H1 (cell line): ENCODE results near the gene CD200R1L. TPM values are rescaled to one million over a fixed set of nuclear protein-coding genes. Genes with fewer than 3 reads are reported as not detected.

ENCODE experiments used
- CTCF ChIA-PET: fragments of 300-600 bp; sonication (Branson Sonifier 250); formaldehyde crosslinking; loops from one replicate; lab custom pipeline; 2021; ENCODE audit not compliant: partially characterized antibody; lab: Charles Lee
- POLR2A ChIA-PET: fragments of 300-600 bp; sonication (Branson Sonifier 250); formaldehyde crosslinking; loops from one replicate; lab custom pipeline; 2021; ENCODE audit warnings: inconsistent platforms; ENCODE audit not compliant: partially characterized antibody; lab: Charles Lee
- DNase-seq, 2 experiments: peaks; one replicate each; pipeline versions ENCODE4 v3.0.0 to v3.0.0-alpha.2; 2010 to 2022; ENCODE audit warnings: low spot score in 2 of 2, low read depth in 1 of 2, mixed read lengths in 1 of 2
- FAIRE-seq: peaks from 2 replicates; lab custom pipeline; 2011; peaks lifted over from hg19 to GRCh38; lab: Jason Lieb, UNC
- H2AFZ ChIP-seq: 2 replicates; pipeline ENCODE4 v1.8.1; 2012; ENCODE audit warnings: low read length, inconsistent platforms
- H2AK5ac ChIP-seq: 2 replicates; pipeline ENCODE4 v1.6.1; 2013; ENCODE audit warnings: low read depth, low read length
- H2BK120ac ChIP-seq: replicated peaks from 2 replicates; pipeline ENCODE3; 2013; ENCODE audit warnings: low read depth, low read length, inconsistent platforms
- H2BK12ac ChIP-seq: 2 replicates; pipeline ENCODE4 v1.6.1; 2013; ENCODE audit warnings: low read depth, low read length
- H2BK15ac ChIP-seq: 2 replicates; pipeline ENCODE4 v1.6.1; 2013; ENCODE audit warnings: low read length
- H2BK20ac ChIP-seq: 2 replicates; pipeline ENCODE4 v1.6.1; 2013; ENCODE audit warnings: low read length
- H2BK5ac ChIP-seq: 2 replicates; pipeline ENCODE4 v1.6.1; 2013; ENCODE audit warnings: low read depth, low read length
- H3K14ac ChIP-seq: 2 replicates; pipeline ENCODE4 v1.6.1; 2013; ENCODE audit warnings: inconsistent platforms; ENCODE audit not compliant: insufficient read length
- H3K18ac ChIP-seq: 2 replicates; pipeline ENCODE4 v1.6.1; 2013; ENCODE audit warnings: low read length; ENCODE audit errors: extremely low read depth
- H3K23ac ChIP-seq: 2 replicates; pipeline ENCODE4 v1.6.1; 2013; ENCODE audit warnings: inconsistent platforms; ENCODE audit not compliant: insufficient read length
- H3K23me2 ChIP-seq: 2 replicates; pipeline ENCODE4 v1.6.1; 2013; ENCODE audit warnings: low read depth, low read length
- H3K27ac ChIP-seq: 2 replicates; pipeline ENCODE4 v1.6.1; 2011; ENCODE audit warnings: low read depth, low read length, inconsistent platforms
- H3K27me3 ChIP-seq, 4 experiments: replicated peaks in 1 of 4; 1 replicate in 1 of 4; 2 replicates in 3 of 4; pipeline versions ENCODE4 v1.6.1 to v1.8.1; 2011 to 2013; ENCODE audit warnings: low read length in 3 of 4, mild to moderate bottlenecking in 3 of 4, inconsistent platforms in 2 of 4, mixed read lengths in 2 of 4, moderate library complexity in 1 of 4; ENCODE audit not compliant: control insufficient read depth in 3 of 4, insufficient read depth in 3 of 4; ENCODE audit errors: extremely low read depth in 1 of 4
- H3K36me3 ChIP-seq, 4 experiments: 2 replicates each; pipeline versions ENCODE4 v1.6.1 to v1.8.1; 2011 to 2013; ENCODE audit warnings: mild to moderate bottlenecking in 4 of 4, low read length in 3 of 4, moderate library complexity in 2 of 4, control low read depth in 1 of 4, inconsistent platforms in 1 of 4; ENCODE audit not compliant: insufficient read depth in 4 of 4, control insufficient read depth in 2 of 4
- H3K4ac ChIP-seq: replicated peaks from 2 replicates; pipeline ENCODE3; 2013; ENCODE audit warnings: low read length, low read depth, mixed read lengths, inconsistent platforms; ENCODE audit not compliant: insufficient read length
- H3K4me1 ChIP-seq, 4 experiments: replicated peaks in 1 of 4; 1 replicate in 1 of 4; 2 replicates in 3 of 4; pipeline versions ENCODE4 v1.6.1 to v1.8.1; 2011 to 2013; ENCODE audit warnings: low read length in 3 of 4, inconsistent platforms in 2 of 4, mixed read lengths in 1 of 4; ENCODE audit not compliant: insufficient read depth in 4 of 4, control insufficient read depth in 3 of 4
- H3K4me2 ChIP-seq, 2 experiments: 2 replicates each; pipeline versions ENCODE4 v1.6.1 to v1.8.1; 2011 to 2013; ENCODE audit warnings: low read depth in 2 of 2, low read length in 2 of 2, control low read depth in 1 of 2, inconsistent platforms in 1 of 2, mild to moderate bottlenecking in 1 of 2; ENCODE audit not compliant: insufficient read depth in 1 of 2
- H3K4me3 ChIP-seq, 4 experiments: fragments of 200-600, 300-600 bp in 1 of 4; sonication (generic), shearing (Covaris generic), sonication (Bioruptor Twin) in 1 of 4; 2 replicates each; pipeline versions ENCODE4 v1.5.1 to v1.8.1; 2011 to 2016; ENCODE audit warnings: low read length in 4 of 4, low read depth in 3 of 4, control low read depth in 2 of 4, inconsistent platforms in 2 of 4, mild to moderate bottlenecking in 2 of 4, mixed read lengths in 1 of 4, moderate library complexity in 1 of 4; ENCODE audit not compliant: insufficient read depth in 2 of 4; ENCODE audit errors: extremely low read depth in 1 of 4
- H3K56ac ChIP-seq: replicated peaks from 2 replicates; pipeline ENCODE3; 2013; ENCODE audit warnings: low read depth, mild to moderate bottlenecking, mixed read lengths, low read length, inconsistent platforms; ENCODE audit not compliant: insufficient read length
- H3K79me1 ChIP-seq: 2 replicates; pipeline ENCODE4 v1.6.1; 2013; ENCODE audit warnings: low read depth, low read length, control low read depth
- H3K79me2 ChIP-seq, 2 experiments: 2 replicates each; pipeline versions ENCODE4 v1.6.1 to v1.8.1; 2012 to 2013; ENCODE audit warnings: low read length in 2 of 2, mild to moderate bottlenecking in 2 of 2, inconsistent platforms in 1 of 2; ENCODE audit not compliant: insufficient read depth in 2 of 2, control insufficient read depth in 1 of 2
- H3K9ac ChIP-seq, 4 experiments: replicated peaks in 1 of 4; 1 replicate in 1 of 4; 2 replicates in 3 of 4; pipeline versions ENCODE4 v1.6.1 to v1.8.1; 2011 to 2013; ENCODE audit warnings: low read depth in 3 of 4, low read length in 3 of 4, control low read depth in 2 of 4, mild to moderate bottlenecking in 2 of 4, moderate library complexity in 2 of 4, inconsistent platforms in 1 of 4; ENCODE audit errors: extremely low read depth in 1 of 4
- H3K9me3 ChIP-seq, 2 experiments: 2 replicates each; pipeline versions ENCODE4 v1.6.1 to v1.8.1; 2012 to 2013; ENCODE audit warnings: mild to moderate bottlenecking in 2 of 2, moderate library complexity in 2 of 2, control low read depth in 1 of 2, inconsistent platforms in 1 of 2, low read depth in 1 of 2, low read length in 1 of 2, mixed read lengths in 1 of 2; ENCODE audit not compliant: insufficient read depth in 2 of 2
- H4K20me1 ChIP-seq, 2 experiments: replicated peaks in 1 of 2; 2 replicates each; pipeline versions ENCODE3 to v1.8.1; 2011 to 2013; ENCODE audit warnings: inconsistent platforms in 2 of 2, low read length in 2 of 2, mild to moderate bottlenecking in 1 of 2; ENCODE audit not compliant: insufficient read depth in 2 of 2, control insufficient read depth in 1 of 2
- H4K5ac ChIP-seq: 2 replicates; pipeline ENCODE4 v1.6.1; 2013; ENCODE audit warnings: low read length, low read depth, mixed read lengths, inconsistent platforms; ENCODE audit not compliant: insufficient read length
- H4K8ac ChIP-seq: 2 replicates; pipeline ENCODE4 v1.8.0; 2013; ENCODE audit warnings: mild to moderate bottlenecking, moderate library complexity, low read length, inconsistent platforms; ENCODE audit not compliant: insufficient read depth; ENCODE audit errors: extremely low read depth
- H4K91ac ChIP-seq: replicated peaks from 2 replicates; pipeline ENCODE3; 2013; ENCODE audit warnings: low read length, mixed read lengths, inconsistent platforms; ENCODE audit not compliant: insufficient read length
- RAD21 ChIP-seq, 2 experiments: IDR thresholded peaks in 1 of 2; conservative IDR thresholded peaks in 1 of 2; 2 replicates each; pipeline ENCODE4 v1.6.1; 2011; ENCODE audit warnings: low read depth in 2 of 2, low read length in 2 of 2, improper control_type of control experiment in 1 of 2, inconsistent platforms in 1 of 2, mild to moderate bottlenecking in 1 of 2, moderate library complexity in 1 of 2
- WGBS, 2 experiments: shearing (Covaris generic) in 1 of 2; methylation state at CpG; one replicate each; pipeline versions ENCODE4 v1.1.6 to v1.1.7; 2013 to 2015; ENCODE audit warnings: low lambda C conversion rate in 2 of 2, mixed read lengths in 2 of 2, inconsistent platforms in 1 of 2, low coverage in 1 of 2, missing lambda C conversion rate in 1 of 2; ENCODE audit not compliant: insufficient replicate concordance in 2 of 2, insufficient coverage in 1 of 2, insufficient read length in 1 of 2; ENCODE audit errors: extremely low coverage in 1 of 2, missing lambda C conversion rate in 1 of 2; 5-methylcytosine and 5-hydroxymethylcytosine counted together
- polyA plus RNA-seq, 7 experiments: library from polyadenylated mRNA; depleted of rRNA in 3 of 7; stranded (reverse) in 5 of 7; unstranded in 2 of 7; fragments of >200 nt in 5 of 7; fragments of 200-250 nt in 2 of 7; gene quantifications; 1 replicate in 5 of 7; 2 replicates in 1 of 7; 4 replicates in 1 of 7; pipeline versions ENCODE4 v1.2.1 to v1.2.3, GENCODE V29; 2011 to 2013; ENCODE audit warnings: missing spikeins in 2 of 7, mixed read lengths in 2 of 7
- total RNA-seq: library from RNA; stranded (reverse); fragmentation: NEBNext Ultra II Directional; extraction: Animal tissue kit (Norgen Biotek cat#: 25700); gene quantifications from 2 replicates; pipeline ENCODE4 v1.2.1, GENCODE V29; 2021
- TF ChIP-seq, protein P1 (sequence below): IDR thresholded peaks from 2 replicates; pipeline ENCODE4 v1.6.1; 2012; ENCODE audit warnings: inconsistent platforms
- TF ChIP-seq, protein P2 (sequence below): IDR thresholded peaks from 2 replicates; pipeline ENCODE4 v1.6.1; 2012; ENCODE audit warnings: inconsistent platforms

The CD200R1L gene
- total and polyA plus RNA-seq, 2 of the 8 experiments (the other 6 are each of a cell fraction or from before 2014, with no cell fraction given): not detected

DNA sequence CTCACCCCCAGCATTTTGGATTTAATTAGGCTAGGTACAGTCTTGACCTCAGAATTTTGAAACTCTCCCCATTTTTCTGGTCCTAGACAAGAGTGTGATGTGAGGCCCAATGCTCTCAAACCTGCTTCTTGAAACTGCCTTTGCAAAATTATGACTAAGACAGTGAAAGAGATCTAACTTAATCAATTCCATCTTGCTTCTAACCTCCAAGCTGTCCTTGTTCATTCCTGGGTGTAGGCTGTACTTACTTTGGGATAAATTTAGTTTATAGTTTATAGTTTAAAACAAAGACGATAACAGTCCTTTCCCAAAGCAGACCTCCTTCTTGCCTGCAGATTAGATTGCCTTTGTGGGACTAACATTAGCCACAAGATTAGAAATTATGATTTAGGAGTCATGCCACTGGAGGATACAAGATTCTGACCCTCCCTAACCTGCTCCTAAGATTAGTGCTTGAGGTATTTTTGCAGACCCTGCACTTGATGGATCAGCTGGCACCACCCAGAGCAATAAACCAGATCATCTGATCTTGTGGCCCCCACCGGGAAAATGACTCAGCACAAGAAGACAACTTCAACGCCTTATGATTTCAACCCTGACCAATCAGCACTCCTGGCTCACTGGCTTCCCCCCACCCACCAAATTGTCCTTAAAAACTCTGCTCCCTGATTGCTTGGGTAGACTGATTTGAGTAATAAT, 59.6 kb downstream of the CD200R1L start:
- H3K36me3 ChIP-seq: no peaks in the 10 kb centered on the region
- TF ChIP-seq, protein P1, sequence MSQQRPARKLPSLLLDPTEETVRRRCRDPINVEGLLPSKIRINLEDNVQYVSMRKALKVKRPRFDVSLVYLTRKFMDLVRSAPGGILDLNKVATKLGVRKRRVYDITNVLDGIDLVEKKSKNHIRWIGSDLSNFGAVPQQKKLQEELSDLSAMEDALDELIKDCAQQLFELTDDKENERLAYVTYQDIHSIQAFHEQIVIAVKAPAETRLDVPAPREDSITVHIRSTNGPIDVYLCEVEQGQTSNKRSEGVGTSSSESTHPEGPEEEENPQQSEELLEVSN: no peak
- TF ChIP-seq RAD21 (IDR thresholded peaks at IDR 0.05 in 1 of 2, conservative IDR thresholded peaks at IDR 0.05 in 1 of 2; ENCODE audit: low read depth in 2 of 2, low read length in 2 of 2): no peak
- TF ChIP-seq, protein P2, sequence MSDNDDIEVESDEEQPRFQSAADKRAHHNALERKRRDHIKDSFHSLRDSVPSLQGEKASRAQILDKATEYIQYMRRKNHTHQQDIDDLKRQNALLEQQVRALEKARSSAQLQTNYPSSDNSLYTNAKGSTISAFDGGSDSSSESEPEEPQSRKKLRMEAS: no peak
- H4K5ac ChIP-seq: no peak overlapping the region
- H2AFZ ChIP-seq: no peak overlapping the region
- FAIRE-seq: no peak
- no peak overlapping the region for H3K14ac ChIP-seq
- no peak overlapping the region for H3K9ac ChIP-seq
- no peak overlapping the region for H4K8ac ChIP-seq
- POLR2A ChIA-PET: no interaction called here
- H3K4me3 ChIP-seq: no peak overlapping the region
- no peak overlapping the region for H2BK15ac ChIP-seq
- no peaks in the 10 kb centered on the region for H3K27me3 ChIP-seq
- CTCF ChIA-PET: interaction anchor here (1.0 kb wide), 1 partner anchor 145 kb away, joined by 3 read pairs; no protein-coding TSS in a partner anchor
- H3K23me2 ChIP-seq: no peaks in the 10 kb centered on the region
- no peak overlapping the region for H2BK5ac ChIP-seq
- H4K91ac ChIP-seq: no peak overlapping the region
- H3K79me2 ChIP-seq: no peaks in the 10 kb centered on the region
- H3K4ac ChIP-seq: no peak overlapping the region
- H2BK120ac ChIP-seq: no peak overlapping the region
- no peak overlapping the region for H3K18ac ChIP-seq
- no peak for DNase-seq
- H2AK5ac ChIP-seq: no peak overlapping the region
- H3K23ac ChIP-seq: no peak overlapping the region
- no peaks in the 10 kb centered on the region for H4K20me1 ChIP-seq
- H3K4me1 ChIP-seq: no peaks in the 10 kb centered on the region
- H3K4me2 ChIP-seq: no peak overlapping the region
- H3K79me1 ChIP-seq: no peaks in the 10 kb centered on the region
- H3K56ac ChIP-seq: no peak overlapping the region
- no peak overlapping the region for H2BK20ac ChIP-seq
- 87% methylated on average over 3 of the region's 3 CpGs; no CpG with 5 or more reads in 1 of the 2 experiments for WGBS, 2 experiments
- H3K27ac ChIP-seq: no peak overlapping the region
- H3K9me3 ChIP-seq: peaks cover 0 to 5% of the 10 kb centered on the region in 2 experiments; a peak in 2 of 4 replicates
- H2BK12ac ChIP-seq: no peak overlapping the region
